ENCODE results near the gene TNS4.

The TNS4 gene

GRCh38 chr17:40487371-40488020 is 13.9 kb downstream of the TNS4 start:
- no peak for DNase-seq

- no peak for DNase-seq
Observed at GRCh38 chr17:40486522-40487370, 14.7 kb downstream of the TNS4 start.

GRCh38 chr17:40485851-40486521 is 15.4 kb downstream of the TNS4 start:
- DNase-seq: peak; percentile 14

- no peak for DNase-seq
Observed at GRCh38 chr17:40484973-40485530, 16.4 kb downstream of the TNS4 start.

GRCh38 chr17:40484285-40484972 is 17.0 kb downstream of the TNS4 start:
- no peak for DNase-seq

- no peak for DNase-seq
Observed at GRCh38 chr17:40483679-40484078, 17.7 kb downstream of the TNS4 start.

GRCh38 chr17:40482722-40483121 is 18.7 kb downstream of the TNS4 start:
- no peak for DNase-seq

GRCh38 chr17:40481106-40481505 is 20.3 kb downstream of the TNS4 start:
- DNase-seq: no peak

GRCh38 chr17:40480501-40481003 is 20.9 kb downstream of the TNS4 start:
- peak; percentile 88 for DNase-seq

- DNase-seq: no peak
Observed at GRCh38 chr17:40479754-40480480, 21.5 kb downstream of the TNS4 start.

- DNase-seq: no peak
Observed at GRCh38 chr17:40478486-40478885, 22.9 kb downstream of the TNS4 start.

GRCh38 chr17:40477796-40478195 is 23.6 kb downstream of the TNS4 start:
- no peak for DNase-seq

GRCh38 chr17:40475234-40475908 is 26.1 kb downstream of the TNS4 start:
- no peak for DNase-seq

GRCh38 chr17:40474419-40475002 is 26.9 kb downstream of the TNS4 start:
- DNase-seq: no peak

- DNase-seq: no peak
Observed at GRCh38 chr17:40473573-40474365, 27.7 kb downstream of the TNS4 start.

- DNase-seq: no peak
Observed at GRCh38 chr17:40472733-40473452, 28.5 kb downstream of the TNS4 start.

- DNase-seq: no peak
Observed at GRCh38 chr17:40471846-40472732, 29.3 kb downstream of the TNS4 start.

All from CD4-positive, alpha-beta T cell treated with Interleukin-4 for 4 hours (primary cell).